GM12878 (cell line): ENCODE data around the gene FAM161B. TPM values are rescaled to one million over a fixed set of nuclear protein-coding genes. Genes with fewer than 3 reads are reported as not detected.

Experiments
- ATAC-seq: fragments of 200-7000 bp; cut with Tn5 transposase; 3 replicates; pipeline ENCODE4 v1.9.1; 2020; ENCODE audit warnings: mild to moderate bottlenecking, moderate library complexity
- BruUV-seq: library from RNA; stranded (reverse); fragments of 400-500 nt; replicated peaks from 2 replicates; lab custom pipeline; 2021; lab: Mats Ljungman, UMichigan
- CTCF ChIA-PET: fragments of 300-600 bp; sonication (Branson Sonifier 250); formaldehyde crosslinking; extraction: SDS; loops from one replicate; lab custom pipeline; 2021; ENCODE audit warnings: inconsistent platforms; lab: Yijun Ruan, JAX
- POLR2A ChIA-PET: fragments of 350-600 bp; formaldehyde crosslinking; extraction: SDS; loops from one replicate; lab custom pipeline; 2021; ENCODE audit warnings: inconsistent platforms; lab: Charles Lee
- RAD21 ChIA-PET: fragments of 300-600 bp; sonication (Branson Sonifier 250); formaldehyde crosslinking; loops from one replicate; lab custom pipeline; 2023; ENCODE audit warnings: antibody characterized with exemption; ENCODE audit not compliant: unreplicated experiment; lab: Charles Lee
- SMC1A ChIA-PET: fragments of 300-600 bp; sonication (Branson Sonifier 250); formaldehyde crosslinking; loops from one replicate; lab custom pipeline; 2023; ENCODE audit not compliant: unreplicated experiment, uncharacterized antibody; lab: Charles Lee
- DNase-seq: peaks from one replicate; pipeline ENCODE4 v3.0.0-alpha.2; 2011; ENCODE audit warnings: low read depth, low spot score
- FAIRE-seq: peaks from 3 replicates; lab custom pipeline; 2011; peaks lifted over from hg19 to GRCh38; lab: Jason Lieb, UNC
- H2AFZ ChIP-seq: 2 replicates; pipeline ENCODE4 v1.6.0; 2011; ENCODE audit warnings: low read depth, low read length, control low read depth; ENCODE audit not compliant: control insufficient read depth
- H3K27ac ChIP-seq: 2 replicates; pipeline ENCODE4 v1.5.1; 2011; ENCODE audit warnings: control low read depth; ENCODE audit not compliant: control insufficient read depth, insufficient read depth
- H3K27me3 ChIP-seq, 2 experiments: replicated peaks in 1 of 2; 2 replicates each; pipeline versions ENCODE4 v1.6.0 to v1.6.1; 2011; ENCODE audit warnings: low read length in 1 of 2; ENCODE audit not compliant: control insufficient read depth in 2 of 2, insufficient read depth in 2 of 2
- H3K36me3 ChIP-seq, 2 experiments: 2 replicates each; pipeline ENCODE4 v1.5.1; 2011; ENCODE audit warnings: low read length in 1 of 2; ENCODE audit not compliant: control insufficient read depth in 2 of 2, insufficient read depth in 2 of 2
- H3K4me1 ChIP-seq: 2 replicates; pipeline ENCODE4 v1.6.1; 2011; ENCODE audit warnings: mild to moderate bottlenecking, low read length, moderate library complexity, mixed read lengths; ENCODE audit not compliant: control insufficient read depth, insufficient read depth
- H3K4me2 ChIP-seq: 2 replicates; pipeline ENCODE4 v1.6.0; 2011; ENCODE audit warnings: control low read depth; ENCODE audit not compliant: control insufficient read depth, insufficient read depth
- H3K4me3 ChIP-seq: fragments of 200-600 bp; sonication (generic); 2 replicates; pipeline ENCODE4 v1.5.1; 2016
- H3K79me2 ChIP-seq: 2 replicates; pipeline ENCODE4 v1.6.0; 2011; ENCODE audit warnings: low read length; ENCODE audit not compliant: control insufficient read depth, insufficient read depth
- H3K9ac ChIP-seq: 2 replicates; pipeline ENCODE4 v1.8.0; 2011; ENCODE audit warnings: low read length, control low read depth, mixed read lengths; ENCODE audit not compliant: control insufficient read depth, insufficient read depth
- H3K9me3 ChIP-seq: replicated peaks from 3 replicates; pipeline ENCODE4 v1.5.1; 2011; ENCODE audit warnings: mild to moderate bottlenecking, low read length; ENCODE audit not compliant: control insufficient read depth, insufficient read depth
- H4K20me1 ChIP-seq: 2 replicates; pipeline ENCODE4 v1.6.0; 2011; ENCODE audit not compliant: control insufficient read depth, insufficient read depth
- CHD4 ChIP-seq: fragments of 200-600 bp; sonication (generic); IDR thresholded peaks from 2 replicates; pipeline ENCODE4 v1.6.1; 2016; ENCODE audit warnings: mild to moderate bottlenecking
- EED ChIP-seq: sonication (generic); IDR thresholded peaks from 2 replicates; pipeline ENCODE4 v1.6.1; 2016; ENCODE audit warnings: antibody characterized with exemption, low read depth
- FOXM1 ChIP-seq: IDR thresholded peaks from 2 replicates; pipeline ENCODE4 v1.6.1; 2012; ENCODE audit warnings: low read depth, mild to moderate bottlenecking, inconsistent platforms, low read length, moderate library complexity
- HDGF ChIP-seq: fragments of 450-650 bp; IDR thresholded peaks from 2 replicates; pipeline ENCODE4 v1.6.1; 2016; ENCODE audit warnings: antibody characterized with exemption
- MEF2B ChIP-seq: fragments of 450-650 bp; IDR thresholded peaks from 2 replicates; pipeline ENCODE4 v1.6.1; 2018; ENCODE audit warnings: mild to moderate bottlenecking, moderate library complexity; ENCODE audit not compliant: partially characterized antibody, poor library complexity, severe bottlenecking
- MTA2 ChIP-seq: fragments of 450-650 bp; IDR thresholded peaks from 2 replicates; pipeline ENCODE4 v1.6.1; 2016; ENCODE audit warnings: low read depth, mild to moderate bottlenecking, moderate library complexity
- MTA3 ChIP-seq: IDR thresholded peaks from 2 replicates; pipeline ENCODE4 v1.6.1; 2012; ENCODE audit warnings: low read length, inconsistent platforms, borderline replicate concordance
- NR2C1 ChIP-seq: fragments of 450-650 bp; IDR thresholded peaks from 2 replicates; pipeline ENCODE4 v1.6.1; 2017; ENCODE audit warnings: antibody characterized with exemption, mild to moderate bottlenecking, moderate library complexity
- RCOR1 ChIP-seq: conservative IDR thresholded peaks from 2 replicates; pipeline ENCODE4 v1.6.1; 2012; ENCODE audit warnings: low read depth, low read length, improper control_type of control experiment
- SMAD5 ChIP-seq: IDR thresholded peaks from 2 replicates; pipeline ENCODE4 v1.6.1; 2016; ENCODE audit warnings: antibody characterized with exemption, low read depth
- STAT1 ChIP-seq: fragments of 450-650 bp; conservative IDR thresholded peaks from 2 replicates; pipeline ENCODE4 v1.6.1; 2014; ENCODE audit warnings: antibody characterized with exemption, mild to moderate bottlenecking
- STAT3 ChIP-seq: IDR thresholded peaks from 2 replicates; pipeline ENCODE4 v1.6.1; 2011; ENCODE audit warnings: low read depth, low read length, improper control_type of control experiment
- YBX1 ChIP-seq: fragments of 450-650 bp; IDR thresholded peaks from 2 replicates; pipeline ENCODE4 v1.6.1; 2016; ENCODE audit warnings: antibody characterized with exemption
- ZNF622 ChIP-seq: fragments of 450-650 bp; IDR thresholded peaks from 2 replicates; pipeline ENCODE4 v1.6.1; 2017; ENCODE audit warnings: mild to moderate bottlenecking, inconsistent platforms
- WGBS: methylation state at CpG from one replicate; pipeline ENCODE4 v1.1.6; 2016; ENCODE audit warnings: low lambda C conversion rate; ENCODE audit not compliant: insufficient replicate concordance, insufficient coverage; ENCODE audit errors: missing lambda C conversion rate; 5-methylcytosine and 5-hydroxymethylcytosine counted together
- in situ Hi-C: fragments of 300-500 bp; cut with MboI; formaldehyde crosslinking; loops from 9 replicates; pipeline ENCODE4 v1.14.3; 2018; ENCODE audit warnings: mixed read lengths
- intact Hi-C: fragments of 100-400 bp; cut with micrococcal nuclease; formaldehyde crosslinking; loops from one replicate; pipeline ENCODE4 v1.14.2; 2022; ENCODE audit not compliant: unreplicated experiment
- polyA plus RNA-seq, 11 experiments: library from polyadenylated mRNA; depleted of rRNA in 4 of 11; unstranded in 6 of 11; stranded (reverse) in 5 of 11; fragments of >200 nt; fragmentation: Nextera tagmentation in 4 of 11; fragmentation: Illumina TruSeq in 1 of 11; extraction: Ambion mirVana in 4 of 11; extraction: Trizol in 1 of 11; gene quantifications; 1 replicate in 1 of 11; 2 replicates in 10 of 11; pipeline versions ENCODE4 v1.2.1 to v1.2.3, GENCODE V29; 2011 to 2016; ENCODE audit warnings: inconsistent platforms in 2 of 11, missing spikeins in 2 of 11, low read depth in 1 of 11
- total RNA-seq, 4 experiments: library from RNA; depleted of rRNA in 3 of 4; stranded (reverse); fragments of >200 nt in 3 of 4; fragmentation: Illumina TruSeq in 1 of 4; extraction: Trizol in 1 of 4; gene quantifications; 2 replicates each; pipeline versions ENCODE4 v1.2.1 to v1.2.3, GENCODE V29; 2013 to 2021
- TF ChIP-seq, protein P1 (sequence below), 3 experiments: IDR thresholded peaks in 2 of 3; conservative IDR thresholded peaks in 1 of 3; 2 replicates each; pipeline ENCODE4 v1.5.1; 2011; ENCODE audit warnings: low read depth in 3 of 3, low read length in 3 of 3, mild to moderate bottlenecking in 3 of 3, control low read depth in 2 of 3, moderate library complexity in 2 of 3, inconsistent platforms in 1 of 3, mixed read lengths in 1 of 3; ENCODE audit not compliant: control insufficient read depth in 2 of 3, insufficient read depth in 1 of 3; ENCODE audit errors: extremely low read depth in 1 of 3
- TF ChIP-seq, protein P2 (sequence below): fragments of 450-650 bp; IDR thresholded peaks from 2 replicates; pipeline ENCODE4 v1.6.1; 2017; ENCODE audit warnings: mild to moderate bottlenecking, moderate library complexity
- TF ChIP-seq, protein P3 (sequence below): IDR thresholded peaks from 2 replicates; pipeline ENCODE4 v1.6.1; 2011; ENCODE audit warnings: borderline replicate concordance, low read depth, mild to moderate bottlenecking, moderate library complexity, low read length; ENCODE audit not compliant: insufficient read depth, poor library complexity, severe bottlenecking

The FAM161B gene
- total and polyA plus RNA-seq, 10 of the 15 experiments (the other 5 are each of a cell fraction or from before 2014, with no cell fraction given): 0.33 to 1.2 (median 0.86) TPM

DNA sequence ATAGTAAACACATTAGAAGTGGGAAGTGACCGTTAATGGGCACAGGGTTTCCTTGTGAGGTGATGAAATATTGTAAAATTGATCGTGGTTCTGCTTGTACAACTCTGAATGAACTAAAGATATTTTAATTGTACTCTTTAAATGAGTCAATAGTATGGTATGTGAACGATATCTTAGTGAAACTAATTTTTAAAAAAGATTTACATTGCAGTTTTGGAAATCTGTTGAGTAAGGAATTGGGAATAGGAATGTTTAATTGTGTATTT, 61.5 kb downstream of the FAM161B start:
- ChIA-PET SMC1A (interaction anchor here (0.5 to 1.3 kb wide), 3 partner anchors 10 to 243 kb away, joined by 3 read pairs; no protein-coding TSS in a partner anchor), CTCF (interaction anchor here (0.6 to 2.1 kb wide), 2 partner anchors 36 to 157 kb away, joined by 3 to 6 read pairs; partner anchors contain the start of gene PTGR2), RAD21 (interaction anchor here (0.6 kb wide), 2 partner anchors 39 to 797 kb away, joined by 3 to 4 read pairs; no protein-coding TSS in a partner anchor), POLR2A (interaction anchor here (0.6 kb wide), 1 partner anchor 139 kb away, joined by 3 read pairs; no protein-coding TSS in a partner anchor)
- Histone ChIP-seq H3K9me3 (no peaks in the 10 kb centered on the region), H3K4me2 (peak overlapping the region; percentile 85), H3K4me1 (peaks cover 11% of the 10 kb centered on the region), H3K27me3 (no peaks in the 10 kb centered on the region), H4K20me1 (no peaks in the 10 kb centered on the region), H3K4me3 (peak overlapping the region; percentile 91), H3K79me2 (peaks cover 63% of the 10 kb centered on the region), H2AFZ (no peak overlapping the region), H3K36me3 (peaks cover 0 to 3% of the 10 kb centered on the region in 2 experiments; a peak in 1 of 4 replicates), H3K27ac (peak overlapping the region; percentile 33; the same call in 1 of the 2 replicates), H3K9ac (no peak overlapping the region; the same call in 1 of the 2 replicates)
- intact Hi-C loops (loop anchor here (5.0 kb wide), 1 partner anchor 161 kb away; no protein-coding TSS in a partner anchor), in situ Hi-C loops (no loop called here)
- no peak for FAIRE-seq
- WGBS: 10% methylated on average over 3 of the region's 3 CpGs
- no TSS peak for BruUV-seq
- ATAC-seq: no peak
- DNase-seq: no peak
- TF ChIP-seq STAT1 (no peak), MTA2 (no peak), NR2C1 (no peak), MEF2B (no peak), FOXM1 (no peak), RCOR1 (no peak), MTA3 (no peak), YBX1 (no peak), STAT3 (no peak), SMAD5 (no peak), ZNF622 (no peak), CHD4 (no peak), HDGF (no peak), EED (no peak)
- TF ChIP-seq, protein P1, sequence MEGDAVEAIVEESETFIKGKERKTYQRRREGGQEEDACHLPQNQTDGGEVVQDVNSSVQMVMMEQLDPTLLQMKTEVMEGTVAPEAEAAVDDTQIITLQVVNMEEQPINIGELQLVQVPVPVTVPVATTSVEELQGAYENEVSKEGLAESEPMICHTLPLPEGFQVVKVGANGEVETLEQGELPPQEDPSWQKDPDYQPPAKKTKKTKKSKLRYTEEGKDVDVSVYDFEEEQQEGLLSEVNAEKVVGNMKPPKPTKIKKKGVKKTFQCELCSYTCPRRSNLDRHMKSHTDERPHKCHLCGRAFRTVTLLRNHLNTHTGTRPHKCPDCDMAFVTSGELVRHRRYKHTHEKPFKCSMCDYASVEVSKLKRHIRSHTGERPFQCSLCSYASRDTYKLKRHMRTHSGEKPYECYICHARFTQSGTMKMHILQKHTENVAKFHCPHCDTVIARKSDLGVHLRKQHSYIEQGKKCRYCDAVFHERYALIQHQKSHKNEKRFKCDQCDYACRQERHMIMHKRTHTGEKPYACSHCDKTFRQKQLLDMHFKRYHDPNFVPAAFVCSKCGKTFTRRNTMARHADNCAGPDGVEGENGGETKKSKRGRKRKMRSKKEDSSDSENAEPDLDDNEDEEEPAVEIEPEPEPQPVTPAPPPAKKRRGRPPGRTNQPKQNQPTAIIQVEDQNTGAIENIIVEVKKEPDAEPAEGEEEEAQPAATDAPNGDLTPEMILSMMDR (IDR thresholded peaks at IDR 0.05 in 2 of 3, conservative IDR thresholded peaks at IDR 0.05 in 1 of 3; ENCODE audit: control insufficient read depth in 2 of 3, extremely low read depth in 1 of 3, insufficient read depth in 1 of 3, low read depth in 3 of 3, low read length in 3 of 3): no peak
- TF ChIP-seq, protein P2, sequence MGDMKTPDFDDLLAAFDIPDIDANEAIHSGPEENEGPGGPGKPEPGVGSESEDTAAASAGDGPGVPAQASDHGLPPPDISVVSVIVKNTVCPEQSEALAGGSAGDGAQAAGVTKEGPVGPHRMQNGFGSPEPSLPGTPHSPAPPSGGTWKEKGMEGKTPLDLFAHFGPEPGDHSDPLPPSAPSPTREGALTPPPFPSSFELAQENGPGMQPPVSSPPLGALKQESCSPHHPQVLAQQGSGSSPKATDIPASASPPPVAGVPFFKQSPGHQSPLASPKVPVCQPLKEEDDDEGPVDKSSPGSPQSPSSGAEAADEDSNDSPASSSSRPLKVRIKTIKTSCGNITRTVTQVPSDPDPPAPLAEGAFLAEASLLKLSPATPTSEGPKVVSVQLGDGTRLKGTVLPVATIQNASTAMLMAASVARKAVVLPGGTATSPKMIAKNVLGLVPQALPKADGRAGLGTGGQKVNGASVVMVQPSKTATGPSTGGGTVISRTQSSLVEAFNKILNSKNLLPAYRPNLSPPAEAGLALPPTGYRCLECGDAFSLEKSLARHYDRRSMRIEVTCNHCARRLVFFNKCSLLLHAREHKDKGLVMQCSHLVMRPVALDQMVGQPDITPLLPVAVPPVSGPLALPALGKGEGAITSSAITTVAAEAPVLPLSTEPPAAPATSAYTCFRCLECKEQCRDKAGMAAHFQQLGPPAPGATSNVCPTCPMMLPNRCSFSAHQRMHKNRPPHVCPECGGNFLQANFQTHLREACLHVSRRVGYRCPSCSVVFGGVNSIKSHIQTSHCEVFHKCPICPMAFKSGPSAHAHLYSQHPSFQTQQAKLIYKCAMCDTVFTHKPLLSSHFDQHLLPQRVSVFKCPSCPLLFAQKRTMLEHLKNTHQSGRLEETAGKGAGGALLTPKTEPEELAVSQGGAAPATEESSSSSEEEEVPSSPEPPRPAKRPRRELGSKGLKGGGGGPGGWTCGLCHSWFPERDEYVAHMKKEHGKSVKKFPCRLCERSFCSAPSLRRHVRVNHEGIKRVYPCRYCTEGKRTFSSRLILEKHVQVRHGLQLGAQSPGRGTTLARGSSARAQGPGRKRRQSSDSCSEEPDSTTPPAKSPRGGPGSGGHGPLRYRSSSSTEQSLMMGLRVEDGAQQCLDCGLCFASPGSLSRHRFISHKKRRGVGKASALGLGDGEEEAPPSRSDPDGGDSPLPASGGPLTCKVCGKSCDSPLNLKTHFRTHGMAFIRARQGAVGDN: no peak
- TF ChIP-seq, protein P3, sequence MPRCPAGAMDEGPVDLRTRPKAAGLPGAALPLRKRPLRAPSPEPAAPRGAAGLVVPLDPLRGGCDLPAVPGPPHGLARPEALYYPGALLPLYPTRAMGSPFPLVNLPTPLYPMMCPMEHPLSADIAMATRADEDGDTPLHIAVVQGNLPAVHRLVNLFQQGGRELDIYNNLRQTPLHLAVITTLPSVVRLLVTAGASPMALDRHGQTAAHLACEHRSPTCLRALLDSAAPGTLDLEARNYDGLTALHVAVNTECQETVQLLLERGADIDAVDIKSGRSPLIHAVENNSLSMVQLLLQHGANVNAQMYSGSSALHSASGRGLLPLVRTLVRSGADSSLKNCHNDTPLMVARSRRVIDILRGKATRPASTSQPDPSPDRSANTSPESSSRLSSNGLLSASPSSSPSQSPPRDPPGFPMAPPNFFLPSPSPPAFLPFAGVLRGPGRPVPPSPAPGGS: no peak
